Gastroesophageal sphincter (tissue), 4 donors: ENCODE data around the gene MYCBP2. TPM values are rescaled to one million over a fixed set of nuclear protein-coding genes. Genes with fewer than 3 reads are reported as not detected.

Experiments used
- ATAC-seq: fragments of 150-250 bp; one replicate; pipeline ENCODE4 v1.9.1; 2016; ENCODE audit warnings: mild to moderate bottlenecking, moderate library complexity
- H3K27ac ChIP-seq, 4 donors: fragments of 200-600 bp; sonication (generic) in 3 of 4; 1 replicate in 3 of 4; 2 replicates in 1 of 4; pipeline ENCODE4 v1.5.1; 2016 to 2019
- H3K27me3 ChIP-seq: fragments of 200-600 bp; sonication (generic); one replicate; pipeline ENCODE4 v1.5.1; 2019
- H3K36me3 ChIP-seq, 2 donors: fragments of 200-600 bp; sonication (generic); one replicate each; pipeline ENCODE4 v1.5.1; 2019; ENCODE audit warnings: control low read depth in 1 of 2
- H3K4me1 ChIP-seq, 3 donors: fragments of 200-600 bp; sonication (generic); 1 replicate in 2 of 3; 2 replicates in 1 of 3; pipeline ENCODE4 v1.5.1; 2016 to 2019; ENCODE audit warnings: control low read depth in 2 of 3
- H3K4me3 ChIP-seq, 2 donors: fragments of 200-600 bp; sonication (generic); one replicate each; pipeline ENCODE4 v1.5.1; 2019; ENCODE audit warnings: mild to moderate bottlenecking in 1 of 2, moderate library complexity in 1 of 2
- H3K9me3 ChIP-seq, 3 donors: fragments of 200-600 bp; sonication (generic); one replicate each; pipeline ENCODE4 v1.5.1; 2017 to 2019; ENCODE audit warnings: control low read depth in 2 of 3
- CTCF ChIP-seq, 4 experiments: fragments of 200-600 bp in 2 of 4; fragments of 450-650 bp in 2 of 4; sonication (generic) in 1 of 4; IDR thresholded peaks; one replicate each; pipeline ENCODE4 v1.5.1; 2017 to 2019; ENCODE audit warnings: antibody characterized with exemption in 4 of 4, mild to moderate bottlenecking in 2 of 4, moderate library complexity in 2 of 4
- EP300 ChIP-seq: sonication (generic); formaldehyde crosslinking; IDR thresholded peaks from one replicate; pipeline ENCODE4 v1.6.1; 2017; ENCODE audit warnings: antibody characterized with exemption, mild to moderate bottlenecking
- POLR2A ChIP-seq, 2 donors: fragments of 450-650 bp; IDR thresholded peaks; one replicate each; pipeline ENCODE4 v1.6.1; 2017; ENCODE audit warnings: antibody characterized with exemption in 2 of 2, mild to moderate bottlenecking in 2 of 2, moderate library complexity in 1 of 2
- POLR2AphosphoS5 ChIP-seq: sonication (generic); formaldehyde crosslinking; IDR thresholded peaks from one replicate; pipeline ENCODE4 v1.6.1; 2017; ENCODE audit warnings: antibody characterized with exemption
- WGBS, 2 donors: methylation state at CpG; one replicate each; pipeline ENCODE4 v1.1.5; 2018; ENCODE audit warnings: low coverage in 1 of 2; 5-methylcytosine and 5-hydroxymethylcytosine counted together
- total RNA-seq, 4 donors: library from RNA; depleted of rRNA; stranded (reverse); fragments of >200 nt; gene quantifications; one replicate each; pipeline ENCODE4 v1.1.0, GENCODE V29; 2016

The MYCBP2 gene
- total RNA-seq, 4 donors from 2014 or later, result 116 to 148 (median 119) TPM

- Histone ChIP-seq H3K36me3 (no peaks in the 10 kb centered on the region), H3K27ac (no peak overlapping the region), H3K9me3 (no peaks in the 10 kb centered on the region), H3K27me3 (no peaks in the 10 kb centered on the region), H3K4me3 (no peak overlapping the region), H3K4me1 (no peaks in the 10 kb centered on the region)
- TF ChIP-seq CTCF (IDR thresholded peaks at IDR 0.05), result no peak
- no peak for TF ChIP-seq POLR2AphosphoS5
- no peak for TF ChIP-seq EP300
- TF ChIP-seq POLR2A (IDR thresholded peaks at IDR 0.05), result no peak
- no peak for ATAC-seq
- WGBS, 2 donors, result 43 to 67% methylated on average over 1 of the region's 1 CpG
These were observed 31.1 kb upstream of the MYCBP2 start for GRCh38 chr13:77358001-77358400.

GRCh38 chr13:77356155-77356554, 29.3 kb upstream of the MYCBP2 start:
- H3K36me3 ChIP-seq, result no peaks in the 10 kb centered on the region
- TF ChIP-seq POLR2A (IDR thresholded peaks at IDR 0.05) (no peak), CTCF (IDR thresholded peaks at IDR 0.05) (no peak)
- WGBS, 2 donors, result 80 to 90% methylated on average over 2 of the region's 2 CpGs
- ATAC-seq, result no peak
- H3K4me1 ChIP-seq, result no peaks in the 10 kb centered on the region
- no peak overlapping the region for H3K27ac ChIP-seq
- H3K9me3 ChIP-seq, result no peaks in the 10 kb centered on the region
- H3K4me3 ChIP-seq, result no peak overlapping the region
- no peaks in the 10 kb centered on the region for H3K27me3 ChIP-seq

- H3K9me3 ChIP-seq, result no peaks in the 10 kb centered on the region
- WGBS, 2 donors, result 40 to 84% methylated on average over 1 to 2 of the region's 2 CpGs
- H3K4me3 ChIP-seq, result no peak overlapping the region
- no peak for ATAC-seq
- H3K36me3 ChIP-seq, result no peaks in the 10 kb centered on the region
- TF ChIP-seq EP300 (no peak), POLR2AphosphoS5 (no peak), POLR2A (IDR thresholded peaks at IDR 0.05) (no peak)
- no peak overlapping the region for H3K27ac ChIP-seq
- H3K4me1 ChIP-seq, result no peaks in the 10 kb centered on the region
- no peaks in the 10 kb centered on the region for H3K27me3 ChIP-seq
These were observed 27.1 kb upstream of the MYCBP2 start for GRCh38 chr13:77353995-77354394.

GRCh38 chr13:77351315-77351714, 24.4 kb upstream of the MYCBP2 start:
- no peaks in the 10 kb centered on the region for H3K9me3 ChIP-seq
- H3K36me3 ChIP-seq, result no peaks in the 10 kb centered on the region
- no peak overlapping the region for H3K4me3 ChIP-seq
- no peaks in the 10 kb centered on the region for H3K4me1 ChIP-seq
- 71 to 83% methylated on average over 2 to 3 of the region's 3 CpGs for WGBS, 2 donors
- TF ChIP-seq EP300 (no peak), CTCF (IDR thresholded peaks at IDR 0.05) (no peak), POLR2AphosphoS5 (no peak), POLR2A (IDR thresholded peaks at IDR 0.05) (no peak)
- no peak overlapping the region for H3K27ac ChIP-seq
- no peaks in the 10 kb centered on the region for H3K27me3 ChIP-seq
- no peak for ATAC-seq

- Histone ChIP-seq H3K4me3 (no peak overlapping the region), H3K36me3 (no peaks in the 10 kb centered on the region), H3K27me3 (no peaks in the 10 kb centered on the region), H3K27ac (no peak overlapping the region), H3K9me3 (no peaks in the 10 kb centered on the region), H3K4me1 (no peaks in the 10 kb centered on the region)
- no peak for TF ChIP-seq POLR2A (IDR thresholded peaks at IDR 0.05)
- TF ChIP-seq EP300, result no peak
- no peak for TF ChIP-seq POLR2AphosphoS5
- no peak for TF ChIP-seq CTCF (IDR thresholded peaks at IDR 0.05)
- ATAC-seq, result no peak
- no CpG with 5 or more reads among the region's 1 CpG for WGBS, 2 donors
These were observed 23.9 kb upstream of the MYCBP2 start for GRCh38 chr13:77350811-77351210.
